H1 (cell line): ENCODE measurements around the gene SLC30A7. TPM values are rescaled to one million over a fixed set of nuclear protein-coding genes. Genes with fewer than 3 reads are reported as not detected.

Experiments
- ATF2 ChIP-seq: IDR thresholded peaks from 2 replicates; pipeline ENCODE4 v1.6.1; 2012; ENCODE audit warnings: low read length, inconsistent platforms
- HDAC2 ChIP-seq, 2 experiments: fragments of 300-600 bp in 1 of 2; sonication (generic) in 1 of 2; IDR thresholded peaks; 2 replicates each; pipeline ENCODE4 v1.6.1; 2011 to 2012; ENCODE audit warnings: low read depth in 2 of 2, low read length in 2 of 2, mild to moderate bottlenecking in 2 of 2, moderate library complexity in 2 of 2, borderline replicate concordance in 1 of 2, inconsistent platforms in 1 of 2
- JUND ChIP-seq: IDR thresholded peaks from 2 replicates; pipeline ENCODE4 v1.6.1; 2011; ENCODE audit warnings: mild to moderate bottlenecking, improper control_type of control experiment, low read length
- POLR2AphosphoS5 ChIP-seq: IDR thresholded peaks from 2 replicates; pipeline ENCODE4 v1.6.1; 2011; ENCODE audit warnings: low read depth, low read length
- SIN3A ChIP-seq, 2 experiments: IDR thresholded peaks in 1 of 2; conservative IDR thresholded peaks in 1 of 2; 2 replicates each; pipeline ENCODE4 v1.6.1; 2011 to 2012; ENCODE audit warnings: low read length in 2 of 2, improper control_type of control experiment in 1 of 2, low read depth in 1 of 2, mild to moderate bottlenecking in 1 of 2
- SIRT6 ChIP-seq: IDR thresholded peaks from one replicate; pipeline ENCODE4 v1.7.1; 2012; ENCODE audit warnings: low read length, inconsistent platforms
- SRF ChIP-seq: IDR thresholded peaks from 2 replicates; pipeline ENCODE4 v1.6.1; 2011; ENCODE audit warnings: mild to moderate bottlenecking, low read depth, low read length, moderate library complexity
- YY1 ChIP-seq: IDR thresholded peaks from 2 replicates; pipeline ENCODE4 v1.6.1; 2011; ENCODE audit warnings: low read depth, mild to moderate bottlenecking, low read length
- polyA plus RNA-seq, 7 experiments: library from polyadenylated mRNA; depleted of rRNA in 3 of 7; stranded (reverse) in 5 of 7; unstranded in 2 of 7; fragments of >200 nt in 5 of 7; fragments of 200-250 nt in 2 of 7; gene quantifications; 1 replicate in 5 of 7; 2 replicates in 1 of 7; 4 replicates in 1 of 7; pipeline versions ENCODE4 v1.2.1 to v1.2.3, GENCODE V29; 2011 to 2013; ENCODE audit warnings: missing spikeins in 2 of 7, mixed read lengths in 2 of 7
- total RNA-seq: library from RNA; stranded (reverse); fragmentation: NEBNext Ultra II Directional; extraction: Animal tissue kit (Norgen Biotek cat#: 25700); gene quantifications from 2 replicates; pipeline ENCODE4 v1.2.1, GENCODE V29; 2021

SLC30A7 gene
- total and polyA plus RNA-seq, 2 of the 8 experiments (the other 6 are each of a cell fraction or from before 2014, with no cell fraction given), result 5.5 to 22.1 TPM

- TF ChIP-seq SIN3A (conservative IDR thresholded peaks at IDR 0.05 in 1 of 2, IDR thresholded peaks at IDR 0.05 in 1 of 2; ENCODE audit: low read depth in 1 of 2, low read length in 2 of 2) (no peak), HDAC2 (IDR thresholded peaks at IDR 0.05; ENCODE audit: borderline replicate concordance in 1 of 2, low read depth in 2 of 2, low read length in 2 of 2) (no peak), JUND (no peak), SIRT6 (no peak), POLR2AphosphoS5 (no peak), YY1 (no peak), ATF2 (no peak), SRF (no peak)
These were observed 25.9 kb upstream of the SLC30A7 start (continued) for GRCh38 chr1:100869996-100870395.
